IPS-15b (cell line): ENCODE data around the gene CBX1.

Source experiments
- H3K27me3 ChIP-seq: one replicate; pipeline ENCODE4 v1.6.1; 2013; ENCODE audit warnings: low read length; ENCODE audit not compliant: control insufficient read depth, insufficient read depth
- H3K36me3 ChIP-seq: one replicate; pipeline ENCODE4 v1.6.1; 2013; ENCODE audit warnings: low read length; ENCODE audit not compliant: control insufficient read depth, insufficient read depth
- H3K4me1 ChIP-seq: one replicate; pipeline ENCODE4 v1.6.1; 2013; ENCODE audit warnings: mild to moderate bottlenecking, low read length; ENCODE audit not compliant: control insufficient read depth, insufficient read depth
- H3K4me3 ChIP-seq: one replicate; pipeline ENCODE4 v1.5.1; 2013; ENCODE audit warnings: low read depth, low read length
- H3K9ac ChIP-seq: one replicate; pipeline ENCODE4 v1.6.1; 2013; ENCODE audit warnings: low read depth, mild to moderate bottlenecking, low read length
- H3K9me3 ChIP-seq: one replicate; pipeline ENCODE4 v1.6.1; 2013; ENCODE audit warnings: mild to moderate bottlenecking, low read length; ENCODE audit not compliant: control insufficient read depth, insufficient read depth

Gene CBX1

DNA sequence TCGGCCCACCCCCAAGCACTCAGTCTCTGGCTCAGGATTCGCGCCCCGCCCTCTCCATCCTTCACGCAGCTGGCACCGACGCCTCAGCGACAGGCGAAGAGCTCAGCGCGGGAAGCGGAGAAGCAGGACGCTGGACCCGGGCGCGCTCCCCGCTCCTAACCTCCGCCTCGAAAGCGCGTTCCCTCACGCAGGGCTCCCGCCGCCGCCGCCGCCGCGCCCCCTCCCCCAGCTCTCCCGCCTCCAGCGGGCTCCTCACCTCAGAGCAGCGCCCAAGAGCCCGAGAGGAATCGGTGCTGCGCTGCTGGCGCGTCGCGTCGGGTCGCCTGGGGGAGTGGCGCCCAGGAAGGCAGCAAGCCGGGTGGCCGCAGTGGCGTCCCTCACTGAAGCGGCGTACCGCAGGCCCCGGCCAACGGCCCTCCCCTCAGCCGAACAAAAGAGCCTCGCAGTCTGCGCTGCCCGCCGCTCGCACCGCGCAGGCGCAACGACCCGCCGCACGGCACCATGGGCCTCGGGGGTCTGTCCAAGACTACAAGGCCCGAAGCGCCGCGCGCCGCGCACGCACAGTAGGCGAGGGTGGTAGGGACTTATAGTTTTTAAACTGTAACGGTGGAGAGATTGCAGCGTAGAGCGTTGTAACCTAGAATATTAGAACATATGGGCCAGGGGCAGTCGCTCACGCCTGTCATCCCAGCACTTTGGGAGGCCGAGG, at the start of gene CBX1:
Gene CBX1, minus strand, starts transcription at position 467 of the 709 bp plus-strand sequence. CDS start 24,474 bp downstream, outside the sequence.
- Histone ChIP-seq H3K9me3 (no peaks in the 10 kb centered on the region), H3K9ac (peak within 1 kb of the TSS; percentile 76), H3K36me3 (no peaks in the 10 kb centered on the region), H3K4me3 (peak within 1 kb of the TSS; percentile 93), H3K4me1 (no peaks in the 10 kb centered on the region), H3K27me3 (no peaks in the 10 kb centered on the region)

DNA sequence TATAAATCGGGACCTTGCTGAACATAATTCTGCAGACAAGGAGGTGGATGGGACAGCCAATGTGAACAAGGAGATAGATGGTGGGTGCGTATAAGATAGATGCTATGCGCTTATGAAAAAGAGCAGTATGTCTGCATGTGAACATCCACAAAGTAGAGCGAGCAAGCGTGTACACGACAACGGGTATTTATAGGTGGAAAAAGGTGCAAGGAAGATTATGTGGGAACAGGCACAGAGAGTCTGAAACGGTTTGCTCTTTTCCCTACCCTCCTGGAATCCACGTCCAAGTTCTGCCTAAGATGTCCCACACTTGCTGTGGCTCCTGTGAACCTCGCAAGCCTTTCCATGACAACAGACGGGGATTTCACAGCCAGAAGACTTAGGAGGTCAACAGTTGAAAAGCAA, 49.3 kb upstream of the CBX1 start:
- Histone ChIP-seq H3K27me3 (no peaks in the 10 kb centered on the region), H3K9ac (no peak overlapping the region)

DNA sequence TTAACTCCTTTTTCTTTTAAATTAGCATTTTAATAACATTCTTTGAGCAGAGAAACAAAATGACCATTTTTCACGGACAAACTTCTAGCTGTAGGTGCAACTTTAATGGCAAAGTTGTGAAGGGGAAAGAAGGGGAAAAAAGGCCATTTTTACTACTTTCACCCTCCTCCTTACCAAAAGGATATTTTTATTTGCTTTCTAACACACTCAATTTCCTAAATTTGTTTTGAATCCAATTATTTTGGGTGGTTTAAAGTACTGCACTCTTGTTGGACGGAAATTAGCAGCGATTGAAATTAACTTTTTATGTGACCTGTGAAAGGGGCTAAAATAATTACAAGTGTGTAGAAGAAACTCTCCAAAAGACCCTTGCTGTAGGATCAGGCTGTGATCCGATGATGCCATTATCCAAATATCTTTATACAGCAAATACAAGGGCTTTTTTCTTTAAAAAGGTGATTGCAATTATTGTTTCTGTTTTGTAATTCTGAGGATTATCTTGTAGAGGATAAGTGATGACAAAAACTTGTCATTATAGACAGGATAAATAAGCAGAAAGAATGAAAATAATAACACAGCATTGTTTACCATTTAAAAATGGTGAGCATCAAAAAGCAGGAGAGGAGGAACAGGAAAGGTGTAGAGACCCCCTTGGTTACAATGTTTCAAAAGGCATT, 48.6 kb upstream of the CBX1 start:
- no peaks in the 10 kb centered on the region for H3K27me3 ChIP-seq
- H3K9ac ChIP-seq: no peak overlapping the region
- no peak overlapping the region for H3K4me3 ChIP-seq
- no peaks in the 10 kb centered on the region for H3K9me3 ChIP-seq
- H3K36me3 ChIP-seq: no peaks in the 10 kb centered on the region
- peaks cover 12% of the 10 kb centered on the region for H3K4me1 ChIP-seq

More for the DNA sequence above, 49.3 kb upstream of the CBX1 start:
- H3K9me3 ChIP-seq: no peaks in the 10 kb centered on the region
- H3K36me3 ChIP-seq: no peaks in the 10 kb centered on the region
- H3K4me1 ChIP-seq: peaks cover 12% of the 10 kb centered on the region
- H3K4me3 ChIP-seq: no peak overlapping the region

DNA sequence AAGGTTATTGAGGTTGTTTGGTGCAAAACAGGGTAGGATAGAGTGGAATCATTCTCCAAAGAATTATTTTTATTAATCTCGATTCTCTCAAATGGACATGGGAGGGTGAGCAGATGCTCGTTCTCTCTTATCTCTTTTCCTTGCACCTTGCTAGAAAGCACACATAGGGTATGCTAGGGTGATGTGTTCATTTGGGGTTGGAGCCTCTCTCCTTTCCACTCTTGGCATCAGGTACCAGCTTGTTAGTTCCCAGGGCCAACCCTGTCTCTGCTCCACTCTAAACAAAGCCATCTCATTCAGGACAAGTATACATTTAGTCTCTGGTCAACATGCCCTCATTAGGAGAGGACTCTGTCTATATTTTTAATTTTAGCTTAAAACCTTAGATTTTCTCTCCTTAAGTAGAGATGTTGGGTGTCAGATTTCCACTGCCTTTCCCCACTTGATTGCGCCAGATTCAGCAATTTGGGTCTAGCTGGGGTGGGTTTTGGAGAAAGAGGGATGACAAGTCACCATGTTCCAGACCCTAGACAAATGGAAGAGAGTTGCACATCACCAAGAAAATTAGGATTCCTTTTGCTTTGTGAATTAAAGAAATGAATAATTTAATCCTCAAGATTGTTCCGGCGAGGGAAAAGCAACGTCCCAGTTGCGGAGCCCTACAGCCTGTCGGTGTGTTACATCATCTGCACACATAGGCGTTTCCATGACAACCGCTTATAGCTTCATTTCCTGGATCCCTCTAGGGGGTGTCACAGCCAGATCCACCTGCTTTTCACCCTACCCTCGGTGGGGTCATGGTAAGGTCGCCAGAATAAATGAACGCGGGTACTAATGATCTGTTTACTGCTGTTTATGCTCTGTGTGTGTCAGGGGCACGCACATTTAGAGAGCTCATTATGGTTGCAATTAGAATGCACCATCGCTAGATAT, 47.8 kb upstream of the CBX1 start:
- Histone ChIP-seq H3K4me1 (peaks cover 11% of the 10 kb centered on the region), H3K9me3 (no peaks in the 10 kb centered on the region), H3K36me3 (no peaks in the 10 kb centered on the region), H3K9ac (no peak overlapping the region), H3K27me3 (no peaks in the 10 kb centered on the region), H3K4me3 (no peak overlapping the region)

DNA sequence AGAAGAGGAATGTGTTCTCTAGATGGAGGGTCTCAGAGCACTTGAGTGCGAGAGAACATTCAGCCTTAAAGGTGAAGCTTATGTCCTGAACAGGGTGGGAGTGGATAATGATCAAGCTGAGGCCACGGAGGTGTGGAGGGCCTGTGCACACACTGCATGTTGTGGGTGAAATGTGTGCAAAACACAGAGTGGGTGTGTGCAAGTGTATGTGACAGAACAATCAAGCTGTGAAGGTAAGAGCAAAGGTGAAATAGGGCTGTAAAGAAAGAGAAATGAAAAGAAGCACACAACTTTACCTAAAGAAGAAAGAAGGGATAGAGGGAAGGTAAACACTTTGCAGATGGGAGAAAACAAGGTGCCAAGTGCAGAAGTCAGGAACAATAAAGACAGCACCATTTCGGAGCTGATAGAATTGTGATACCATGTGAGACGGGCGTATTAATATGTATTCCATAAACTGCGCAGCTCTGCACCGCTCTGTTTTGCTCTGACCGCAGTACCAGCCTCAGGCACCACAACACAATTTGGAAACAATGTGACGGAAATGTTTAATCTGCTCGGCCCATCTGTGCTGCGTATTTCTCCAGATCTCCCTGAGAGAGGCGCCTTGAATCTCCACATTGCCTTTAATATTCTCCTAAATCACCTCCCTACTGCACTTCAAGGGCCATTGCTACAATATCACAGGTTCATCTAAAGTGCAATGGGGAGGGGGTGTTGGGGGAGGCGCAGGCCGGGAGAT, 46.9 kb upstream of the CBX1 start:
- peaks cover 10% of the 10 kb centered on the region for H3K4me1 ChIP-seq
- no peaks in the 10 kb centered on the region for H3K36me3 ChIP-seq
- H3K9me3 ChIP-seq: no peaks in the 10 kb centered on the region
- H3K27me3 ChIP-seq: no peaks in the 10 kb centered on the region
- H3K9ac ChIP-seq: no peak overlapping the region
- no peak overlapping the region for H3K4me3 ChIP-seq

DNA sequence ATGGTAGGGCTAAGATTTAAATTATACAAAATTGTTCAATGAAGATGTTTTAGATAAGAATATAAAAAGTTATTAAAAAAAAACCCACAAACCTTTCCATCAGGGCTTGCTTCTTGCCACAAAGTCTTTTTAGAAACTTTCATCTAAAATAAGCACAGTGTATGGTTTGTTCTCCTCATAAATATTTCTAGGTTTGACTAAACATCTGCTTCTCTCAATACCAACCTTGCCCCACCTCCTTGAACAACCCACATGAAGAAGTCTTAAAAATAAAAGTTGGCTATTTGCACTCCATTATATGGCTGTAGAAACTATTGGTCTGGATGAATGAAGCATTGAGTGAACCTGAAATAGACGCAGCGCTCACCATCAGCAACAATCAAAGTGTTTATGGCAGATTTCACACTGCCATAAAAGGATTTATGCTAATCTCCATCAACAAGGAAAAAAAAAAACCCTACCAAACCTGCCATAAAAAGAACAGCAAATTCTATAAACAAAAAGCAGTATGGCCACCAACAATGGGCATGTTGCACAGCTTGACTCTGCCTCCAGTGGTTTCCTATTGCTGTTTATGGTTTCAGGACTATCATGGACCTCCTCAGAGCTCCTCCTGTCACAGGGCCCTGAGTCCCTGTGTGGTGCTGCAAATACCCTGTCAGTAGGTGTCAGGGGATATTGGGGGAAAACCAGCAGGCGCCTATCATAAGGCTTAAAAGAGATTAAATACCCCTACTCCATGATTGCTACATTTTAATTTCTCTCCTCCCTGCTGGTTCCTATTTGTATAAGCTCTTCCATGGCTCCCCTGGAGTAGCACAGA, 43.9 kb upstream of the CBX1 start:
- Histone ChIP-seq H3K4me3 (no peak overlapping the region), H3K9me3 (no peaks in the 10 kb centered on the region), H3K4me1 (peaks cover 10% of the 10 kb centered on the region), H3K36me3 (no peaks in the 10 kb centered on the region), H3K9ac (no peak overlapping the region), H3K27me3 (no peaks in the 10 kb centered on the region)

DNA sequence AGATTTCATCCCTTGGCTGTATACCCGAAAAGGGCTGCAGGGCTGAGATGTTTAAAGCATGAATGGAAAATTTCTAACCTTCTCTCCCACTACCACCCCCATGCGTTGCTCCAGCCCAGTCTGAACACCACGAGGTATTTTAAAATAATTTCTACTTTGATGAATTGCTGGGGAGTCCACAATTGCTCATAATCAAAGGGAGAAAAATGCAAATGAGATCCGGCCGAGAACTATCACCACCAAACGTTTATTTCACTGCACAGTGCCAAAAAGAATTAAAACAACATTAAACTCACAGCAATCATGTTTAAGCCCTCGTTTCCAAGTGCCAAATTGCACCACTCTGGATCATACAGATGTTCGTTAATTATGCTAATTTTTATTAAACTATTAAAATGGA, 43.0 kb upstream of the CBX1 start:
- H3K4me3 ChIP-seq: no peak overlapping the region
- no peaks in the 10 kb centered on the region for H3K9me3 ChIP-seq
- H3K4me1 ChIP-seq: peaks cover 6% of the 10 kb centered on the region
- H3K36me3 ChIP-seq: no peaks in the 10 kb centered on the region
- H3K9ac ChIP-seq: no peak overlapping the region
- no peaks in the 10 kb centered on the region for H3K27me3 ChIP-seq

DNA sequence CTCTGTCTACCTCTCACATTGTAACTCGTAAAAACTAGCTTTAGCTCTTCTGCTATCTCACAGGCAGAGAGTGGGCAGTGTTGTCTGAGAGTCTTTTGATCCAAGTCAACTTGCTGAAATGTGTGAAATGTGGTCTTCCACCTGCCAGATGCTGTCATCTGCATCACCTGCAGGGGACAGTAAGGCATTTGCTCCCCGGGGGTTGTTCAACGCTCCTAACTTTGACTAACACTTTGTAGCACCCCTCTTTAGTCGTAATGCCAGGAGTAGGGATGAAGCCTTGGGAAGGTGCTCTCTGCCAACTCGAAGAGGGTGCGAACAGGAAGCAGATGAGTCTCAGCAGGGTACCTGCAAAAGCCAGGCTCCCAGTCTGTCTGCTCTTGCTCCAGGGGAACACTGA, 42.4 kb upstream of the CBX1 start:
- H3K4me3 ChIP-seq: no peak overlapping the region
- H3K27me3 ChIP-seq: no peaks in the 10 kb centered on the region
- no peaks in the 10 kb centered on the region for H3K9me3 ChIP-seq
- no peaks in the 10 kb centered on the region for H3K36me3 ChIP-seq
- H3K9ac ChIP-seq: no peak overlapping the region
- peaks cover 6% of the 10 kb centered on the region for H3K4me1 ChIP-seq

DNA sequence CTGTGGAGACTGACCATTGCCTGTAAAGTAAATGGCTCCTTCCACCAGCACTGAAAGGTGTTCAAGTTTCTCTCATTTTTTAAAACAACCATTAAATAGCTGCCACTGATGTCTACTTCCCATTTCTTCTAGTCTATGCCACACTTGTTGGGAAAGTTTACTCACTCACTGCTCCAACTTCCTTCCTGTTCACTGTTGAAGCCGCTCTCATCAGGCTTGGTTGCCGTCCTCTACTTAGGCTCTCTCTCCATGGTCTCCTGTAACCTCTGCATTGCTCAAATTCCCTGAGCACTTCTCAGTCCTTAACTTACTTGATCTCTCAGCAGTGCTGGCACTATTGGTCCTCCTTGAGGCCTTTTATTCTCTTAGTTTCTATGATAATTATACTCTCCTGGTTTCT, 38.7 kb upstream of the CBX1 start:
- peaks cover 6% of the 10 kb centered on the region for H3K4me1 ChIP-seq
- H3K4me3 ChIP-seq: no peak overlapping the region
- H3K9me3 ChIP-seq: no peaks in the 10 kb centered on the region
- no peak overlapping the region for H3K9ac ChIP-seq
- no peaks in the 10 kb centered on the region for H3K27me3 ChIP-seq
- H3K36me3 ChIP-seq: no peaks in the 10 kb centered on the region

DNA sequence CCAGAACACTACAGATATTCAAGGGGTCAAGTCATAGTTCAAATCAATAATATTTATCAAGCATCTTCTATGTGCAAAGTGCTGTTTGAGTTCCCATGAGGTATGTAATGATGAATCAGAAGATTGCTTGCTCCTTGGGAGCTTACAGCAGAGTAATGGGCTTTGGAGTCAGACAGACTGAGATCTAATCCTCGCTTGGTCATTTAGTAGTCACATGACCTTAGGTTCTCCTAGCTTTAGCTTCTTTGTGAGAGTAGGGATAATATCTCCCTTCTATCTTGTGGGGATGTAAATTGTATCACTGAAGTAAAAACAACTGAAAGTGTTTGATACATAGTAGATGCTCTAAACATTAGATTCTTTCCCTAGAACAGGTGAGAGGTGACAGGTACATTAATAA, 36.4 kb upstream of the CBX1 start:
- no peaks in the 10 kb centered on the region for H3K9me3 ChIP-seq
- no peak overlapping the region for H3K4me3 ChIP-seq
- H3K27me3 ChIP-seq: no peaks in the 10 kb centered on the region

More for the DNA sequence above, 36.4 kb upstream of the CBX1 start:
- Histone ChIP-seq H3K9ac (no peak overlapping the region), H3K4me1 (no peaks in the 10 kb centered on the region), H3K36me3 (no peaks in the 10 kb centered on the region)
